Activated CD4-positive, alpha-beta T cell treated with anti-CD3 and anti-CD28 coated beads, Interleukin-2, amount 50 U/mL, for 4 hours (primary cell): ENCODE results near the gene RASAL2.
"Not testable (repeated sequence)": the region's sequence is repeated elsewhere in the genome, so short reads cannot be mapped to it uniquely, and the experiment has no call there.

Experiments used
- DNase-seq, 2 experiments: peaks; one replicate each; pipeline ENCODE4 v3.0.0-alpha.2; 2020

Gene RASAL2

GRCh38 chr1:178241057-178241456 lies 147.2 kb downstream of the RASAL2 start:
- no peak for DNase-seq

DNA sequence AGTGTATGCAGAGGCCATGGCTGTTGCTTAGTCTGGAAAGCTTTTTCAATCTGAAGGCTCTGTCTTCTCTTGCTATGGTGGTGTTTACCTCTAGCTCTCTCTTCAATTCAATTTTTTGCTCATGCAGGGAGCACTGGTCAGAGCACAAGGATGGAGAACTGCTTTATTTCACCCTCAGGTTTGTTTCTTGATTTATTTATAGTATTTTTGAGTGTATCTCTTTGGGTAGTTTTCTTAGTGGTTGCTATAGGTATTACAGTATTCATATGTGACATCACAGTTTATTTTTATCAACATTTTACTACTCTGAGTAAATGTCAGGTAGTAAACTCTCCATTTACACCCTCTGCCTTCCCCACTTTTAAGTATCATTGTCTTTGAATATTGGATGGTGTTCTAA lies 147.9 kb downstream of the RASAL2 start:
- no peak for DNase-seq

DNA sequence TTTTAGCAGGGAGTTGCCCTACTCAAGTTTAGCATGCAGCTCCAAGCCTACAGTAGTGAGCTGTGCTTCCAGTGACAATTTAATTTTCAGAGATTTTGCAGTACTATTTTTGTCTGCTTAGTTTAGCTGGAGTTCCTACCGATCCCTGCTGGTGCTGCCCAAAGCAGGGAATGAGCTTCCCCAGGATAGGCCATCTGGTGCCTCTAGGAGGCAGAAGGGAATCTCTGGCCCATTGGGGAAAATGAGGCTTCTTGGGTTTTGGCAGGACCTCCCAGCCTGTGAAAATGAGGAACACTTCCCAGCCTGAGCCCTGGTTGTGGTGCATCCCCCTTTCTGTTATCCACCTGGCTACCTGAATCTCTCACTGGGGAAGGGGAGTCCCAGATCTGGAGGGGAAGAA lies 149.2 kb downstream of the RASAL2 start:
- DNase-seq: no peak

GRCh38 chr1:178243890-178244289 lies 150.0 kb downstream of the RASAL2 start:
- DNase-seq: no peak

GRCh38 chr1:178248284-178248683 lies 154.4 kb downstream of the RASAL2 start:
- DNase-seq: not testable (repeated sequence)

- not testable (repeated sequence) for DNase-seq
These were observed 159.7 kb downstream of the RASAL2 start for GRCh38 chr1:178253581-178253980.

GRCh38 chr1:178254433-178254832 lies 160.5 kb downstream of the RASAL2 start:
- DNase-seq: no peak

GRCh38 chr1:178258536-178258935 lies 164.6 kb downstream of the RASAL2 start:
- DNase-seq: no peak

DNA sequence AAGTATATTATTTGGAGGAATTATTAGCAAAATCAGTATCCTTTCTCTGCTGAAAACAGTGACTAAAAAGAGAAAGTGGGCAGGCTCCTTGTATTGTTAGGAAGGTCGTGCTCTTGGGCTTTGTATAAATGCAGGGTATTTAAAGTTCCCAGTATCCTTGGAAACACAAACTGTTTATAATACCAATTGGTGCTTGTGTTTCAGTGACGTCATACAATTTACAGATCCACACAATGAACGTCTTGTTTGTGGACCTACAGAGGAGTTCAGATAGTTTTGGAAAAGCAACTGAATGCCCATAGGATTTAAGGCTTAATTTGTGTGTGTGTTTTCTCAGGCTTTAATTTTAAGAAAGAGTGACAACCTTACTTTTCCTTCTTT lies 168.2 kb downstream of the RASAL2 start:
- no peak for DNase-seq

DNA sequence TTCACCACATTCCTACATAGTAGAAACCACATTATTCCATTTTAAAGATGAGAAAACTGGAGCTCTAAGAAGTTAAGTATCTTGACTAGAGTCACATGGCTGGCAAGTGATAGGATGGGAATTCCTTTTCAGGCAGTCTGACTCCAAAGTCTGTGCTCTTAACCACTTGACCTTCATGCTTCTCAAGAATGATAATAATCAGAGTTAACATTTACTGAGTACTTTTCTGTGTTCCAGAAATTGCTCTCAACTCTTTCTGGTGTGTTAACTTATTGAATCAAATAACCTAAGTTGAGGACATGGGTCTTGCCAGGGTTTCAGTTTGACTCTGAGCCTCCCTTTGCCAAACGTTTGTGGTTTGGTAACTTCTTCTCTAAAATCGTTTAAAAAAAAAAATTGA lies 169.4 kb downstream of the RASAL2 start:
- no peak for DNase-seq

DNA sequence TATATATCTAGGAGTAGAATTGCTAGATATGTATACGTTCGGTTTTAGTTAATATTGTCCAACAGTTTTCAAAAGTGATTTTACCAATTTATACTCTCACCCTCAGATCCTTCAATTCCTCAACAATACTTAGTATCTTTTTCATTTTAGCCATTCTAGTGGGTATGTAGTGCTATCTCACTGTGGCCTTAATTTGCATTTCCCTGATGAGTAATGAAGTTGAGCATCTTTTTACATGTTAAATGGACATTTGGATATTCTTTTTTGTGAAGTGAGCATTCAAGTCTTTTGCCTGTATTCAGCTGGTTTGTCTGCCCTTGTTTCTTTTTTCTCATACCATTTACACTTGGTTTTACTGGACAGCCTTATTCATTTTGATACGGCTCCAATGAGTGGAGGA lies 172.2 kb downstream of the RASAL2 start:
- no peak for DNase-seq

GRCh38 chr1:178266619-178267066 lies 172.7 kb downstream of the RASAL2 start:
- DNase-seq: no peak

GRCh38 chr1:178267646-178268094 lies 173.8 kb downstream of the RASAL2 start:
- no peak for DNase-seq

DNA sequence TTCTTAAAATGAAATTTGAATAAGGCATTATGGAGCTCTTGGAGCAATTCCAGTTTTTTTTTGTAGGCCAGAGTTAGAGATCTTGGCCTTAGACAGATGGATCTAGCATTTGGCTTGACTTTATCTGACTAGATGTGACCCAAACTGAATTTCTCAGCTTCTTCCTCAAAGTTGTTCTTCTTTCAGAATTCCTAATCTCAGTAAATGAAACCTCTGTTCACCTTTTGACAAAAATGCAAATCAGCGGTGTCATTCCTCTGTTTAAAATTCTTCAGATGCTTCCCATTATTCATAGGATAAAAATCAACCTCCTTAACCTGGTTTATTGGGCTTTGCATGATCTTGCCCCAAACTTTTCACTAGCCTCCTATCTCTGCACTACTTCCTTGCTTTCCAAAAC lies 177.6 kb downstream of the RASAL2 start:
- no peak for DNase-seq

DNA sequence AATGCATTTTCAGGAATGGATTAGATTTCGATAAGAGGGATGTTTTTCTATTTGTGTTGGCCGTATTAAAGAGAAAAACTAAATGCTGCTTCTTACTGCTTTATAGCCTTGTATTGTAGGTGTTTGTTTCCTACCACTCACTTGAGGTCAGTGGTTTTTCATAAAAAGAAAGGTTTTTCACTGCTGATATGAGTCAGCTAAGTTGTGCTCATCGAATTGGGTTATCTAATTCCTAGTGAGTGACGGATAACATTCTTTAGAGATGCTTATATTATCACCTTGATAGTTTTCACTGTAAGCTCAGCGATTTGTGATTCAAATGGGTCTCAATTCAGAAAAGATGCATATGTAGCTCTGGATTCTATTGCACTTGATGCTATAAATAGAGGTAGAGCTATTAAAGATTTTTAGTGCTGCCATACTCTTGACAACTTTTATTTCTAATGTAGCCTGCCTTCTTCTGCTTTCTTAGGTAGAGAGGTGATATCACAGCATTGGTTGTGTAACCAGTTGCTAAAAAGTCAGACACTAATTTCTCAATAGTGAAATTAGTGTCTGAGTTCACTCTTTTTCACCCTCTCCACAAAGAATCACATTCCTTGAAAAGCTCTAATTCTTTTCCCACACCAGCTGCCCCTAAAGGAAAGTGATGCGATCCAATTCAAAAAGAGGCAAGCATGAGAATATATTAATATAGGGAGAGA lies 180.0 kb downstream of the RASAL2 start:
- DNase-seq: no peak

DNA sequence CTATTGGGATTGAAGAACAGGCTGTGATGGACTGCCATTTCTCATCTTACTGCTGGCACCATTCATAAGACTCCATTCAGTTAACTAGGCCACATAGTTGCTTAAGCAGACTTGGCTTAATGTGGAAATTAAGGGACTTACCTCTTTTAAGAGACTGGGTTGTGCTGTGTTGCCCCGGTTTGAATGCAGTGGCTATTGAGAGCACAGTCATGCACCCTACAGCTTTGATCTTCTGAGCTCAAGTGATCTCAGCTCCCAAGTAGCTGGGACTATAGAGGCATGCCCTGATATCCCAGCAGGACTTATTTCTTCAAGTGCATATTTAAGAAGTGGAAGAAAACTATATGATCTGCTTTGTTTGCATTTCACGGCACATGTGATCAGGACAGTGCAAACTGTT lies 181.1 kb downstream of the RASAL2 start:
- no peak for DNase-seq

DNA sequence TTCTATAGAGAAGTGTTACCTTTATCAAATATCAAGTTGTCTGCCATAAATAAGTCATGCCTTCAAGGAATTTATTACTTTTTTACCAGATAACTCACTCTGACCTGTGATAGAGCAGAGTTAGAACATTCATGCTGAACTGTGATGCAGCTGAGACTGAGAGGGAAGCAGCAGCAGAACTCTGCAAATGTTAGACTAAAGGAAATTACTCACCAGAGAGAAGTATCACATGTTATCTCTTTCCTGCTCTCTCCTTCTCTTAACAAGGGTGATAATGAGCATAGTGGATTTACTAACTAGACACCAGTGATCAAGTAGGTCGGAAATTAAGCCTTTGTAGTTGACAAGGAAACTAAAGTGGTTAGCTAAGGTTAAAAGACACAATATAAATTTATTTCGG lies 181.6 kb downstream of the RASAL2 start:
- no peak for DNase-seq

- no peak for DNase-seq
These were observed 184.1 kb downstream of the RASAL2 start for GRCh38 chr1:178277793-178278530.

GRCh38 chr1:178278916-178279686 lies 185.2 kb downstream of the RASAL2 start:
- DNase-seq: no peak

- DNase-seq: no peak
These were observed 189.1 kb downstream of the RASAL2 start for GRCh38 chr1:178282949-178283367.

DNA sequence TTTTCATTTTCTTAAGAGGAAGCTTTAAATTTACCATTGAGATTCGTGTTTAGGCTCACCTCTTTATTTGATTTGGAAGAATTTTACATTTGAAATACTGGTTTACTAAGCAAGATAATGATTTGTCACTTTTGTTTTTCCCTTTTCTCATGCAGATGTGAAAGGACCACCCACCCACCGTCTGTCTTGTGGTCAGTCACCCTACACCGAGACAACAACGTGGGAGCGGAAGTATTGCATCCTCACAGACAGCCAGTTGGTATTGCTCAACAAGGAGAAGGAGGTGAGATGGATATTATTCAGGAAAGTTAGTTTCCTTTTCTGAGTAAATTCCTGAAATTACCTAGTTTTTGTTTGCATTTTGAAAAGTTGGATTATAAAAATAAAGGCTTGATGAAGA lies 189.5 kb downstream of the RASAL2 start:
- no peak for DNase-seq

DNA sequence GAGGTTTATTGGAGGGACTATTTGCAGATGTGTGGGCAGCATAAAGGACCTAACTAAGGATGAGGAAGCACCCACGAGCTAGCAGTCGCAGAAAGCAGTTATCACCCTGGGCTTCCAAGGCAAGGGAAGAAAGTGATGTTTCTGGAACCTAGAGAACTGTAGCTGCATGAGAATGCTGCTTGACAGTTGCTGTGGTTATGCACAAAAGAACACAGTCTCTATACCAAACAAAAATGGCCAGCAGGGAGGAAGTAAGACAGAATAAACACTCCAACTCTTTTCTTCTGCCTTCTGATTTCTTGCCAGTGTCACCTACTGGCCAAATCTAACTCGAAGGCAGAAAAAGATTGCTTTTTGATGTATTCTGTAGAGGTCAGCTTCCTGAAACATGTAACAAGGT lies 190.2 kb downstream of the RASAL2 start:
- DNase-seq: no peak

DNA sequence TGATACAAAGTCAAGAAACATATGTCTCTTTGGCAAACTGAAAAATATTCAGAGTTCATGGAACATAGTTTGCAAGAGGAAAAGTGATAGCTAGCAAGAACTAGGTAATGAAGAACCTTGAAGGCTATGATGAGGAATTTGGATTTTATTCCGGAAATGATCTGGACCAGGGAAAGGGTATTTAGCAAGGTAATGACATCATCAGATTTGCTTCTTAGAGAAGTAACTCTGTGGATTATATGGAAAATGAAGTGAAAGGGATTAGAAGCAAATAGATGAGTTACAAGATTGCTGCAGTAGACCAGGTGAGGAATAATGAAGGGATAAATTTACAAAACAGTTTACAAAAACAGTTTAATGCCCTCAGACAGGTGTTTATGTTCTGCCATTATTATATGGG lies 197.3 kb downstream of the RASAL2 start:
- no peak for DNase-seq

DNA sequence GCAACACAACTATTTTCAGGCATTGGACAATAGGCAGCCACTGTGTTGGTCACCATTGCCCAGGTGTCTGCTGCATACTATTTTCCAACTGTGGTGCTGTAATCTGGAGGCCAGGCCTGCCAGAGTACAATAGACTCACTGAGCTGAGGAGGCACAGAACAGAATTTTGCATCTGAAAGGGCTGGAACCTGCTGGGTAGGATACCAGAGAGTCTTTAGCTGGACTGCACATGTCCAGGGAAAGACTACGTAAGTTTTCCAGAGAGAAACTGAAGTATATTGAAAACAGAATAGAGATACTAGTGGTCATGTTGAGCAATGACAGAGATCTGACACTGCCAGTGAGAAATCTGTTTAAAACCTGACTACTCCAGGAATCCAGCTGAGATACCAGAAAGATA lies 200.8 kb downstream of the RASAL2 start:
- no peak for DNase-seq
